GM04503 (cell line): ENCODE results near the gene ITGA2B.
"Not testable (repeated sequence)": the region's sequence is repeated elsewhere in the genome, so short reads cannot be mapped to it uniquely, and the experiment has no call there.

Experiments used
- DNase-seq: peaks from one replicate; pipeline ENCODE4 v3.0.0-alpha.2; 2012; ENCODE audit warnings: low read depth

ITGA2B gene

DNA sequence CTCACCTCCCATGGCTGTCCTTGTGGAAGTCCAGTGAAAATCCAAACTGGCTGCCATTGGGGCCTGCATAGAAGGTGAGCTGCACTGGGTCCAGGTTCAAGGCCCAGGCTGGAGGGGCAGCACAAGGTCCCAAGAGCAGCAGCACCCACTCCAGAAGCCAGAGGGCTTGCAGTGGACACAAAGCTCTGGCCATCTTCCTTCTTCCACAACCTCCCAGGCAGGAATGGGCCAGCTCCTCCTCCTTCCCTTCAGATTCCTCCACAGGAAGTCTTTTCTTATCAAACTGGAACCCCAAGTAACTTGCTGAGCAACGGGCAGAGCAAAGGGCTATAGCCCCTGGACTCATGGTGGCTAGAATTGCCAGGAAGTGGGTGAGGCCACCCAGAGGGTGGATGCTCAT lies at the start of gene ITGA2B:
TSS of gene ITGA2B (minus strand) at position 369 of the 400 bp plus-strand sequence. CDS start at position 193, 176 bp downstream.
- DNase-seq: no peak

DNA sequence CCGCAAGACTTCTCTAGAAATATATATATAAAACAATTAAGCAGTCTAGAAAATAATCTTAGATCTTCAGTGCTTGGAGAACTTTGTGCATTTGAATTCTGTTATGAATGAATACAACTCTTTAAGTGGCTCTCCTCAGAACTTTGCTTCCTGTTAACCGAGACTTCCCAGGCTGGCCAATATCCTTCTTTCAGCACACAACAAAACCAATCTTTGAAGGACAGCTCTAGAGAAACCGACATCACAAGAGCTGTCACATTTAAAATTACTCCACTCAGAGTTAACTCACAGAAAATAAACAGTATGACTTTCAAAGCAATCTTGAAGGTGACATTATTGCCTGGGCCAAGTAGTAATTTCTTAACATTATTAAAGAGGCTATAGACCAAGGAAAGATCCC lies 49.7 kb upstream of the ITGA2B start:
- no peak for DNase-seq

DNA sequence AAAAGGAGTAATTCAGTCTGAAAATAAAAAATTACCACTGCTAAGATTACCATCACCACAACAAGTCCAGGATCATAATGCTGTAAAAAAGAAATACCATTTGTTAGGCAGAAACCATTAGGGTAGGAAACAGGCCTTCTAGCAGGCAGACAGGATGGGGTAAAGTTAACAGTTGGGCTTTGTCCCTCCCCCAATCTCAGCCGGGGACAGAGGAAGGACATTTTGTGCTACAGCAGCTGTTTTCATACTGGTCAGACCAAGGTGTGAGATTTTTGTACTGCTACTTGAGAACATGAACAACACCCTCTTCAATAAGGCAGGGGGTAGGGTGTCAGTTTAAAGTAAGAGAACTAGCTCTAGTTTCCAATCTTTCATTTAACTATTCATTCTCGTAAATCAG lies 49.2 kb upstream of the ITGA2B start:
- no peak for DNase-seq

GRCh38 chr17:44436336-44436735 lies 46.9 kb upstream of the ITGA2B start:
- DNase-seq: no peak

DNA sequence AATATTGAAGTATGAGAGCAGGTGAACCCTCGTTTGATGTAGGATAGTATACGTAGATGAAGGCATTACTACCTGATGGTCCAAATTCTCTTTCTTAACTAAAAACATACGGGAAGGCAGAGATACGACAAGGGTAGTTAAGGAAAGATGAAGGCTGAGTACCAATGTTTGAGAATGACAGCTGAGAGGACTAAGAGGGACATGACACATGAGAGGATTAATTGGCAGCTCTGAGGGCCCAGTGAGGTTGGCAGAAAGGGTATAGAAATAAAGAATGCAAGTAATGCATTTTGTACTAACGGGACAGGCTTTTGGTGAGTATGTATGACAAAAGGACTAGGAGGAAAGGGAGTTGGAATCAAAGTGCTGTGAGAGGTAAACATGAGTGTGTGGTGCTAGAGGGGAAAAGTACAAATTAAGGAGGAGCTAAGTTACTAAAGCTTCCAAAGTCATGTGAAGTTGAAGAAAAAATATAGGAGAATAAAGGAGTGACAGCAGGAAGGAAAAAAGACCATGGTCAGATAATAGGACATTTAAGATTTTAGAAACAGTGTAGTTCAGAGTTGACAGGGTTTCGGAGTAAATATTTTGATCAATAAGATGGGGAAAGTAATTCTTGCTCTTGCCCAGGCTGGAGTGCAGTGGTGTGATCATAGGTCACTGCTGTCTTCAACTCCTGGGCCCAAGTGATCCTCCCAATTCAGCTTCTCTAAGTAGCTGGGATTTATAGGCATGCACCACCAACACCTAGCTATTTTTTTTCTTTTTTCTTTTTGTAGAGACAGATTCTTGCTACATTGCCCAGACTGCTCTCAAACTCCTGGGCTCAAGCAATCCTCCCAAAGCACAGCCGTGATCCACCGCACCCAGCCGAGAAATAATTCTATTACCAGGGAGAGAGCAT lies 43.1 kb upstream of the ITGA2B start:
- no peak for DNase-seq

GRCh38 chr17:44424828-44425461 lies 35.5 kb upstream of the ITGA2B start:
- no peak for DNase-seq

- DNase-seq: peak; percentile 56
Measured at GRCh38 chr17:44417553-44417952, 28.1 kb upstream of the ITGA2B start.

DNA sequence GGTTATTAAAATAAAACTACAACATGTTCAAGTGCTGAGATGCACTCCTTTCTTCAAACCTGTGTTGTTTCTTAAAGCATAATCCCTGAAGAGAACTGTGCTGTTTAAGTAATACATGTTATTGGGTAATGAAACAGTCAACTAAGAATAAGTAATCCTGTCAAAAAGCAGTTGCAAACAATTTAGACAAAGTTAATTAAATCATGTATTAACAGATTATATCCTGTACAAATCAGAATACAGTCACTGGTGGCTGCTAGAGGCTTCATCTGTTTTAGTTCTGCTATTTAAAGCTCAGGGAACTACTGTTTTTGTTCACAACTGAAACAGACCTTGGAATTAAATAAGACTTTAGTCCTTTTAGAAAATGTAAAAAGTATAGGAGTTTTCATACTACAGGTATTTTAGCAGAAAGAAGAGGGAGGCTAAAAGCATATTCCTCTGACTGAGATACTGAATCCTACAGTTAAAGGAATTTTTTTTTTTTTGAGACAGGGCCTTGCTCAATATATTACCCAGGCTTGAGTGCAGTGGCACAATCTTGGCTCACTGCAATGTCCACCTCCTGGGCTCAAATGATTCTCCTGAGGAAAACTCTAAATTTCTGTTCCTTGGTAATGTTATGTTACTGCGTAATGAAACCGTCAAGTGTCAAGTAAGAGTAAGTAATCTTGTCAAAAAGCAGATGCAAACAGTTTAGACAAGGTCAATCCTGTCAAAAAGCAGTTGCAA lies 27.3 kb upstream of the ITGA2B start:
- no peak for DNase-seq

- DNase-seq: no peak
Measured at GRCh38 chr17:44414394-44415155, 25.1 kb upstream of the ITGA2B start.

DNA sequence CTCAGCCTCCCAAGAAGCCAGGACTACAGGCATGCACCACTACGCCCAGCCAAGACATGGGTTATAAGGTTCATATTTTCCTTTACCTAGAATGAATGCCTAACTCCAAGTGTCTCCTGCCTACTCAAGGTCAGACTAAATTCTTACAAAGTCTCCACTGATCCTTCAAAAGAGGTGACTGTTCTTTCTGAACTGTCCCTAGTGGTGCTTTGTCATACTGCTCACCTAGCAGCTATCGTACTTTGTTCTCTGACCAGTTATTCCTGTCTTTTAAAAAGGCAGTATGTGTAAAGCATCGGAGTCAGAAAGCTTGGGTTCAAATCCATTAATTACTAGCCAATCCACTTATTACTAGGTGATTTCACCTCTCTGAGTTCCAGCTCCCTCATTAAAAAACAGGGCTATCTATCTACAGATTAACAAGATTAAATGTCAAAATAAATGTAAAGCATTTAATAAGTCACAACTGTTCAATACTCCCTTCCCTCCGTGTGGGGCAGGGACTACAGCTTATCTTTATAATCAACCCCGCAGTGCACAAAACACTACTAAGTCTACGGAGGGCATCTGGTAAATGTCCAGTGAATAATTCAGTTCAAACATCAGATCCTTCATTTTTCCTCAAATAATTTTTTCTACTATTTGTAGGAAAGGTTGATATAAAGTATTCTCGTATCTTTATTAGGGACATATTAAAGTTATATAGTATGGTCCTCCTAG lies 20.0 kb upstream of the ITGA2B start:
- DNase-seq: no peak

- DNase-seq: no peak
Measured at GRCh38 chr17:44408786-44409185, 19.3 kb upstream of the ITGA2B start.

DNA sequence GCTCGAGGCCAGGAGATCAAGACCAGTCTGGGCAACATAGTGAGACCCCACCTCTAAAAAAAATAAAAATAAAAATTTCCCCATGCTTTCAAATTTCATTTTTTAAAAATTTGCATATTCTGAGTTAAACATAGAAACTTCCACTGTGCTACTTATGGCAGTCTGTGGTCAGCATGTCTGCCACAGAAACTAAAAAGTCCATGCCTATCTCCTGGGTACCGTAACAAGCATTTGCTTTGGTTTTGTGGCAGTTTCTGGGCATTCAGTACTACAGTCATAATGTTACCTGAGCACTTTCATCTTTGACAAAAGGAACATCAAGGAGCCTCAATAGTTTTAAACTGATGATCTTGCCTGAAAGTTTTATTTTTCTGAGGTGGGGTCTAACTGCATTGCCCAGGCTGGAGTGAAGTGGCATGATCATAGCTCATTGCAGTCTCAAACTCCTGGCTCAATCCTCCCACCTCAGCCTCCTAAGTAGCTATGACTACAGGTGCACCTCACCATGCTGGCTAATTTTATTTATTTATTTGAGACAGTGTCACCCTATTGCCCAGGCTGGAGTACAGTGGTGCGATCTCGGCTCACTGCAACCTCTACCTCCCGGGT lies 13.2 kb upstream of the ITGA2B start:
- no peak for DNase-seq

DNA sequence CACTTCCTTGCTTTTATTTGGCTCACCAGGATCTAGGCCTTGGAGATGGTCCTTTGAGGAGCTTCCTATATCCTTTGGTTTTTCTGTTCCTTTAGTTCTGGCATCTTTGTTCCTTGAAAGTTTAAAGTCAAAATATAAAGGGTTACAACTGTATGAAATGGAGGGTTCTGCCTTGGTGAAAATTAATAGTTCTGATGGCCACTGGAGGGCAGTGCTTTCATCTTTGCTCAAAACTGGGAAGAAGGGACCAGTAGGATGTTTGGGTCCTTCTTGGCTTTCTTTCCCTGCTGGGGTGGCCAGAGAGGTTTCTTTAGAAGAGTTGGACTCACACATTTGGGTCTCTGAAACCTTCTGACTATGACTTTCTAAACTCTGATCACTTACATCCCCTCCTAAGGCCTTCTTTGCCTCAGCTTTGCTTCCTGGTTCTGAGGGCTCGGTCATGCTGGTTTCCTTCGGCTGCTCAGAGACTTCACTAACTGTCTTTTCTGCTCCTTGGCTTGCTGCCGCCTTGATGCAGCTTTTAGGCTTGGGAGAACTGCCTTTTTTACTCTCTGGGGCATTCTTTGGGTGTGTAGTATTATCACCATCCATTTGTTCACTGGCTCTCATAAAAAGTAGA lies 10.9 kb upstream of the ITGA2B start:
- DNase-seq: no peak

GRCh38 chr17:44398692-44399691 lies 9.5 kb upstream of the ITGA2B start:
- DNase-seq: no peak

- DNase-seq: no peak
Measured at GRCh38 chr17:44397479-44398440, 8.3 kb upstream of the ITGA2B start.

DNA sequence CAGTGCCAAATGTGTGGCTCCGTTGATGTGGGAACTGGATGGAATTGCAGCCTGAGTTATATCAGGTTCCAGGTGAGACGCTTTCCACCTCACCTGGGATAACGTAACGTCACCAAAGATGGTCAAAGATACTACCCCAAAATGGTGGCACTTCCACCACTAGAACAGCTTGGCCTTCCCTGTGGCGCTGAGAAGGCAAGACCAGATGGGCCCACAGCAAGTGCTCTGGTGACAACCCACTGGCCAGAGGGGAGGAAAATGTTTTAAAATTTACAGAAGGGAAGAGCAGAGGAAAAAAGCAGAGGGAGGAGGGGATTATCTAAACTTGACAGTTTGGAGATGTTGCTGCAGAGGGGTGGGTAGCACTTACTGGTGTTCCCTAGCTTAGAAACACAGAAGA lies 7.5 kb upstream of the ITGA2B start:
- no peak for DNase-seq

GRCh38 chr17:44394833-44395232 lies 5.4 kb upstream of the ITGA2B start:
- no peak for DNase-seq

DNA sequence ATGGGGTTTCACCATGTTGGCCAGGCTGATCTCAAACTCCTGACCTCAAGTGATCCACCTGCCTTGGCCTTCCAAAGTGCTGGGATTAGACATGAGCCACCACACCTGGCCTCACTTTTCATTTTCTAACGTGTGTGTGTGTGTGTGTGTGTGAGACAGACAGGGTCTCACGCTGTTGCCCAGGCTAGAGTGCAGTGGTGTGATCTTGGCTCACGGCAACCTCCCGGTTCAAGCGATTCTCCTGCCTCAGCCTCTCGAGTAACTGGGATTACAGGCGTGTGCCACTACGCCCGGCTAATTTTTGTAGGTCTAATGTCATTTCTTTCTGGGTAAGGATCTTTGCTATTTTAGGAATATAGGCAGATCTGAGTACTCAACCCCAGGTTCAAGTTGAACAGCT lies 4.7 kb upstream of the ITGA2B start:
- DNase-seq: not testable (repeated sequence)
